Muscle of leg (tissue), 11 donors: ENCODE measurements around the gene HEPACAM. TPM values are rescaled to one million over a fixed set of nuclear protein-coding genes. Genes with fewer than 3 reads are reported as not detected.

Experiments
- DNase-seq: peaks from one replicate; pipeline ENCODE4 v3.0.0; 2013
- H3K27ac ChIP-seq: one replicate; pipeline ENCODE4 v1.5.1; 2013; ENCODE audit warnings: mild to moderate bottlenecking, low read length, control low read depth
- H3K27me3 ChIP-seq: one replicate; pipeline ENCODE4 v1.6.1; 2013; ENCODE audit warnings: low read length; ENCODE audit not compliant: control insufficient read depth, insufficient read depth
- H3K36me3 ChIP-seq: one replicate; pipeline ENCODE4 v1.6.1; 2013; ENCODE audit warnings: low read length; ENCODE audit not compliant: control insufficient read depth, insufficient read depth
- H3K4me1 ChIP-seq: one replicate; pipeline ENCODE4 v1.6.1; 2013; ENCODE audit warnings: low read length; ENCODE audit not compliant: control insufficient read depth, insufficient read depth
- H3K4me3 ChIP-seq: one replicate; pipeline ENCODE4 v1.5.1; 2013; ENCODE audit warnings: low read length, control low read depth
- H3K9me3 ChIP-seq: replicated peaks from 2 replicates; pipeline ENCODE4 v1.6.1; 2013; ENCODE audit warnings: low read depth, low read length; ENCODE audit not compliant: control insufficient read depth
- WGBS: methylation state at CpG from one replicate; pipeline ENCODE4 v1.1.5; 2013; ENCODE audit warnings: missing lambda C conversion rate; ENCODE audit not compliant: insufficient coverage; 5-methylcytosine and 5-hydroxymethylcytosine counted together
- polyA plus RNA-seq, 8 donors: library from polyadenylated mRNA; unstranded; fragments of 120-200 nt; gene quantifications; one replicate each; pipeline versions ENCODE4 v1.2.1 to v1.2.3, GENCODE V29; 2013; ENCODE audit warnings: inconsistent platforms in 1 of 8, low replicate concordance in 1 of 8; ENCODE audit not compliant: insufficient read length in 8 of 8, insufficient read depth in 1 of 8
- total RNA-seq: library from RNA; stranded (reverse); fragments of 120-200 nt; gene quantifications from one replicate; pipeline ENCODE4 v1.2.4, GENCODE V29; 2013

The HEPACAM gene
- total and polyA plus RNA-seq, 9 donors: under 0.01 to 0.49 (median 0.15) TPM; not detected in 1

DNA sequence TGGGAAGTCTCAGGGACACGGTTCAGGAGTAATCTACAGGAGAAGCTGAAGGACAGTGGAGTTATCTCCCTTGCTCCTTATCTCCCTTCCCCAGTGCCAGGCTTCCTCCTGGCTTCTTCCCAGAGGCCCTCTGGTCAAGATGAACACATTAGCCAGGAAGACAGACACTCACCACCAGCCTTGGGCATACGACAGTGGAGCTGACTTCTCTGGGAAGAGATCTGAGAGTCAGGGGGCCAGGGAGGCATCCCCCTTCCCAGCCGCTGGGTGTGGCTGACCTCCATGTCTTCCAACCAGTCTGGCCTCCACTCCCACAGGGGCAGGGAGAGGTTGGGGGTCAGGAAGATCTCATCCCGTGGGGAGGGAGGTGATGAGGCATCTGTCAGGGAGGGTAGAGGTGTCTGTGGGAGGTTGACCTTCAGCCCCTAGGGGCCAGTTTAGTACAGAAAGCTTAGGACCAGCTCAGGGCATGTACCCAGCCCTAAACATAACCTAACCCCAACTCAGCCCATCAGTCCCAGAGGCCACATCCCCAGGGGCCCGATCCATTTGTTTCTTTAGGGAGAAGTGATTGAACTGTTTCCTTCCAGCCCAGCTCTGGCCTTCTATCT is 50.9 kb downstream of the HEPACAM start:
- WGBS: 100% methylated on average over 1 of the region's 5 CpGs

GRCh38 chr11:124884340-124884739 is 51.5 kb downstream of the HEPACAM start:
- Histone ChIP-seq H3K27ac (no peak overlapping the region), H3K9me3 (no peaks in the 10 kb centered on the region), H3K4me1 (peaks cover 18% of the 10 kb centered on the region), H3K27me3 (no peaks in the 10 kb centered on the region), H3K36me3 (peaks cover 19% of the 10 kb centered on the region), H3K4me3 (no peak overlapping the region)
- no peak for DNase-seq
- WGBS: no CpG with 5 or more reads among the region's 1 CpG

More for the DNA sequence above, 50.9 kb downstream of the HEPACAM start:
- no peaks in the 10 kb centered on the region for H3K9me3 ChIP-seq
- no peak for DNase-seq
- no peak overlapping the region for H3K4me3 ChIP-seq
- H3K27me3 ChIP-seq: no peaks in the 10 kb centered on the region
- no peak overlapping the region for H3K27ac ChIP-seq
- H3K4me1 ChIP-seq: peaks cover 23% of the 10 kb centered on the region
- peaks cover 19% of the 10 kb centered on the region for H3K36me3 ChIP-seq

- Histone ChIP-seq H3K4me1 (peaks cover 20% of the 10 kb centered on the region), H3K4me3 (no peak overlapping the region), H3K36me3 (peaks cover 19% of the 10 kb centered on the region), H3K27ac (no peak overlapping the region), H3K27me3 (no peaks in the 10 kb centered on the region), H3K9me3 (no peaks in the 10 kb centered on the region)
- DNase-seq: no peak
- WGBS: 67% methylated on average over 7 of the region's 11 CpGs
Measured at GRCh38 chr11:124882339-124883071, 53.3 kb downstream of the HEPACAM start.

DNA sequence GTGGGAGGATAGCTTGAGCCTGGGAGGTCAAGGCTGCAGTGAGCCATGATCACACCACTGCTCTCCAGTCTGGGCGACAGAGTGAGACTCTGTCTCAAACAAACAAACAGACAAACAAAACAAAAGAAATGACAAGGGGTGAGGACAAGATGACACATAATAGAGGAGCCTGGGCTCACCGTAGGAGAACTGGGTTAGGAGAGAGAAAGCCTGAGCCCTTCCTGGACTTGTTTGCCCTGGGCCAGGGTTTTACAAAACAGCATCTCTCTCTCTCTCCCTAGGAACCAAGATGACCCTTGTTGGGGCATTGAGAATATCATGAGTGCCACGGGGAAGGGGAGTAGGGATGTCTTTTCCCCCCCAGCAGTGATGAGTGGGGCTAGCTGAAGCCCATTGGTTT is 54.9 kb downstream of the HEPACAM start:
- Histone ChIP-seq H3K4me3 (no peak overlapping the region), H3K9me3 (no peaks in the 10 kb centered on the region), H3K27ac (no peak overlapping the region), H3K4me1 (peaks cover 31% of the 10 kb centered on the region), H3K27me3 (no peaks in the 10 kb centered on the region), H3K36me3 (peaks cover 19% of the 10 kb centered on the region)
- DNase-seq: no peak
- WGBS: no CpG with 5 or more reads among the region's 3 CpGs

DNA sequence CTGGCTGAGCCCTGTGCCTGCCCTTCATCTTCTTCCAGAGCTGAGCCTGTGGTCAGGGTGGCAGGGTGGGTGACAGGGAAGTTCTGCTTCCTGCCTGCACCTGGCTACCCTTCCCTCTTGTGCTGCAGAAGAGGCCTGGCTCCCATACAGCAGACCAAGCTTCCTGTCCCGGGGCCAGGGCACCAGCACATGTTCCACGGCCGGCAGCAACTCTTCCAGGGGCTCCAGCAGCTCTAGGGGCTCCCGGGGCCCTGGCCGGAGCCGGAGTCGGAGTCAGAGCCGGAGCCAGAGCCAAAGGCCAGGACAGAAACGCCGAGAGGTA is 55.6 kb downstream of the HEPACAM start:
- Histone ChIP-seq H3K9me3 (no peaks in the 10 kb centered on the region), H3K27ac (no peak overlapping the region), H3K36me3 (peaks cover 18% of the 10 kb centered on the region), H3K4me1 (peaks cover 37% of the 10 kb centered on the region), H3K27me3 (peaks cover 6% of the 10 kb centered on the region), H3K4me3 (no peak overlapping the region)
- 65% methylated on average over 10 of the region's 10 CpGs for WGBS
- no peak for DNase-seq

DNA sequence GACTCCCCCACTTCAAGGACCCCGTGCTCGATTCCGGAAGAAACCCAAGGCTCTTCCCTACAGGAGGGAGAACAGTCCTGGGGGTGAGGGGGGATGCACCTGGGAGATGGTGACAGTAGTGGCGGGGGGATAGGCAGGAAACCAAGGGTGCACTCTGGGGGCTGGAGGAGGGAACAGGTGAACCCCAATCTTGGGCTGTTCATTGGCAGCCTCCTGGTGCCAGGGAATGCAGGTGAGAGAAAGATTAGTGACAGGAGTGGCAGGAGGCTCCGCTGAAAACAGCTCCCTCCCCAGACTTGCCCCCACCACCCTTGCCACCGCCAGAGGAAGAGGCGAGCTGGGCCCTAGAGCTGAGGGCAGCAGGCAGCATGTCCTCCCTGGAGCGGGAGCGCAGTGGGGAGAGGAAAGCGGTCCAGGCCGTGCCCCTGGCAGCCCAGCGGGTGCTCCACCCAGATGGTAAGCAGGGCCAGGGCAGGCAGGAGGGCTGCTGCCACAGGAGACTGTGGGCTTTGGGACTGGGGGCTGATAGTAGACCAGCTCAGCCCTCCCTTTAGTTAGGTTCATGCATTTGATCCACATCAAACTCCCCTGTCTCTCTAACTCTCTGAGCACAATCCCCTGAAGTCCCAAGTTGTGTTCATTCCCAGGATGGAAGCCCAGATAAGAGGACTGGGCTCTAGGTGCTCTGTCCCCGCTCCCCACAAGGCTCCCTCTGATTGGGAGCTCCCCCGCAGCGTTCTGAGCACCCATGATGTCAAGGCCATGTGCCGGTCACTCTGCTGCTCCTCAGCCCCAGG is 56.2 kb downstream of the HEPACAM start:
- DNase-seq: no peak
- no peaks in the 10 kb centered on the region for H3K9me3 ChIP-seq
- peaks cover 13% of the 10 kb centered on the region for H3K36me3 ChIP-seq
- H3K27ac ChIP-seq: no peak overlapping the region
- H3K27me3 ChIP-seq: peaks cover 6% of the 10 kb centered on the region
- peaks cover 37% of the 10 kb centered on the region for H3K4me1 ChIP-seq
- H3K4me3 ChIP-seq: no peak overlapping the region
- WGBS: 100% methylated on average over 1 of the region's 16 CpGs

- Histone ChIP-seq H3K27ac (no peak overlapping the region), H3K4me3 (no peak overlapping the region), H3K36me3 (peaks cover 5% of the 10 kb centered on the region), H3K4me1 (peaks cover 41% of the 10 kb centered on the region), H3K9me3 (no peaks in the 10 kb centered on the region), H3K27me3 (peaks cover 10% of the 10 kb centered on the region)
- peak; percentile 5 for DNase-seq
- 95% methylated on average over 4 of the region's 11 CpGs for WGBS
Measured at GRCh38 chr11:124878759-124879492, 56.9 kb downstream of the HEPACAM start.

- Histone ChIP-seq H3K27ac (no peak overlapping the region), H3K4me1 (peaks cover 43% of the 10 kb centered on the region), H3K27me3 (peaks cover 10% of the 10 kb centered on the region), H3K36me3 (peaks cover 5% of the 10 kb centered on the region), H3K4me3 (no peak overlapping the region), H3K9me3 (no peaks in the 10 kb centered on the region)
- DNase-seq: peak; percentile 12
- WGBS: 53% methylated on average over 9 of the region's 17 CpGs
Measured at GRCh38 chr11:124877910-124878758, 57.7 kb downstream of the HEPACAM start.

DNA sequence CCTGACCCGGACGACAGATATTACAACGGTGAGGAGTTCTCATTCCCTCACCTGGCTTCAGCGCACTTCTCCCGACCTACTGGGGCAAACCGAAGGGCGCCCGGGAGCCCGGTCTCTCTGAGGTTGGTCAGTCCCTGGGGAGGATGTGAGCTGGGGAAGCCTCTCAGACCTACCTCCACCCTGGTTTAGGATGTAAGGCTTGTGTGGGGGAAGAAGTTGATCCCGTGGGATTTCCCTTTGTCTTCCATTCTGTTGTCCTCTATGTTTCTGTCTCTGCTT is 58.3 kb downstream of the HEPACAM start:
- DNase-seq: peak; percentile 23
- Histone ChIP-seq H3K36me3 (peaks cover 5% of the 10 kb centered on the region), H3K4me3 (no peak overlapping the region), H3K4me1 (peaks cover 37% of the 10 kb centered on the region), H3K9me3 (no peaks in the 10 kb centered on the region), H3K27ac (peak overlapping the region; percentile 35), H3K27me3 (peaks cover 16% of the 10 kb centered on the region)
- WGBS: 37% methylated on average over 3 of the region's 10 CpGs
